Measurements from ENCODE around the gene JSRP1.

DNA sequence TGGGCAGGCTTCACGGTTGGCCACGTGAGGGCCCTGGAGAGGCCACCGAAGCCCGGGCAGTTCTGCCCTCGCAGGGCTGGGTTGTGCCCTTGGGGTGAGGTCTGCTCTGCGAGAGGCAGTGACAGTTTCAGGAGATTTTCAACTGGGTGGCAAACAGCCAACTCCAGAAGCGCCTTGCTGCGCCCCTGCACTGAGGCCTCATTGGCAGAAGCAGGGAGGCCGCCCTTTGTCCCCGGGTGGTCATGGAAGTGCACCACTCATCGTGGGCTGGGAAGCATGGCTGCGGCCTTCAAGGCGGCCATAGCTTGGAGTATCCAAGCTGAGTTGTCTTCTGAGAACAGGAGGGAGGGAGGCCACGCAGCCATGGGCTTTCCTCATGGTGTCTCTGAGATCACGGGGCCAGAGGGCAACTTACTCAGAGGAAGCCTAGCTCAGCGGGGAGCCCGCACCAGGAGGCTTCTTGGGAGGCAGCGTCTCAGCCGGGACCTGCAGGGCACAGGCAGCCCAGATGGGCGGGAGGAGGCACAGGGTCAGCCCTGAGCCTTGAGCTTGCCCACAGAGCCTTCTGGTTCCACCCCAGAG is 34.9 kb downstream of the JSRP1 start:
- TF ChIP-seq POLR2A (IDR thresholded peaks at IDR 0.05), result no peak
- TF ChIP-seq, protein P1, sequence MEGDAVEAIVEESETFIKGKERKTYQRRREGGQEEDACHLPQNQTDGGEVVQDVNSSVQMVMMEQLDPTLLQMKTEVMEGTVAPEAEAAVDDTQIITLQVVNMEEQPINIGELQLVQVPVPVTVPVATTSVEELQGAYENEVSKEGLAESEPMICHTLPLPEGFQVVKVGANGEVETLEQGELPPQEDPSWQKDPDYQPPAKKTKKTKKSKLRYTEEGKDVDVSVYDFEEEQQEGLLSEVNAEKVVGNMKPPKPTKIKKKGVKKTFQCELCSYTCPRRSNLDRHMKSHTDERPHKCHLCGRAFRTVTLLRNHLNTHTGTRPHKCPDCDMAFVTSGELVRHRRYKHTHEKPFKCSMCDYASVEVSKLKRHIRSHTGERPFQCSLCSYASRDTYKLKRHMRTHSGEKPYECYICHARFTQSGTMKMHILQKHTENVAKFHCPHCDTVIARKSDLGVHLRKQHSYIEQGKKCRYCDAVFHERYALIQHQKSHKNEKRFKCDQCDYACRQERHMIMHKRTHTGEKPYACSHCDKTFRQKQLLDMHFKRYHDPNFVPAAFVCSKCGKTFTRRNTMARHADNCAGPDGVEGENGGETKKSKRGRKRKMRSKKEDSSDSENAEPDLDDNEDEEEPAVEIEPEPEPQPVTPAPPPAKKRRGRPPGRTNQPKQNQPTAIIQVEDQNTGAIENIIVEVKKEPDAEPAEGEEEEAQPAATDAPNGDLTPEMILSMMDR (IDR thresholded peaks at IDR 0.05), result no peak
